Naive B cell (primary cell): ENCODE data around the gene TWIST2. TPM values are rescaled to one million over a fixed set of nuclear protein-coding genes. Genes with fewer than 3 reads are reported as not detected.

Experiments used
- ATAC-seq, 2 donors: fragments of 150-1000 bp; cut with Tn5 transposase; 2 replicates each; pipeline ENCODE4 v1.10.0; 2021; ENCODE audit warnings: low read depth in 2 of 2, mild to moderate bottlenecking in 2 of 2, moderate library complexity in 2 of 2
- DNase-seq: peaks from one replicate; pipeline ENCODE4 v3.0.0; 2022
- H3K27ac Mint-ChIP-seq, 6 donors: one replicate each; pipeline ENCODE4 v1.8.0; 2020 to 2022; ENCODE audit warnings: mild to moderate bottlenecking in 6 of 6, mixed read lengths in 6 of 6, moderate library complexity in 5 of 6, inconsistent platforms in 2 of 6
- H3K27me3 Mint-ChIP-seq, 3 donors: one replicate each; pipeline ENCODE4 v1.8.0; 2021 to 2022; ENCODE audit warnings: mixed read lengths in 3 of 3, mild to moderate bottlenecking in 1 of 3
- H3K36me3 Mint-ChIP-seq, 2 donors: one replicate each; pipeline ENCODE4 v1.8.0; 2020 to 2022; ENCODE audit warnings: mixed read lengths in 2 of 2, inconsistent platforms in 1 of 2, mild to moderate bottlenecking in 1 of 2
- H3K4me1 Mint-ChIP-seq, 3 donors: one replicate each; pipeline ENCODE4 v1.8.0; 2020 to 2022; ENCODE audit warnings: mixed read lengths in 3 of 3, inconsistent platforms in 1 of 3, mild to moderate bottlenecking in 1 of 3, moderate library complexity in 1 of 3
- H3K4me3 Mint-ChIP-seq, 8 donors: one replicate each; pipeline ENCODE4 v1.8.0; 2020 to 2022; ENCODE audit warnings: mild to moderate bottlenecking in 8 of 8, mixed read lengths in 8 of 8, moderate library complexity in 8 of 8, inconsistent platforms in 2 of 8
- H3K9me3 Mint-ChIP-seq, 7 donors: one replicate each; pipeline ENCODE4 v1.8.0; 2020 to 2022; ENCODE audit warnings: mixed read lengths in 7 of 7, mild to moderate bottlenecking in 5 of 7, inconsistent platforms in 2 of 7, moderate library complexity in 1 of 7
- polyA plus RNA-seq, 6 donors: library from polyadenylated mRNA; unstranded; fragments of 300-500 nt; fragmentation: Illumina TruSeq; gene quantifications; one replicate each; pipeline ENCODE4 v1.2.3, GENCODE V29; 2021; ENCODE audit warnings: low read depth in 6 of 6

TWIST2 gene
- polyA plus RNA-seq, 6 donors from 2014 or later, result not detected

DNA sequence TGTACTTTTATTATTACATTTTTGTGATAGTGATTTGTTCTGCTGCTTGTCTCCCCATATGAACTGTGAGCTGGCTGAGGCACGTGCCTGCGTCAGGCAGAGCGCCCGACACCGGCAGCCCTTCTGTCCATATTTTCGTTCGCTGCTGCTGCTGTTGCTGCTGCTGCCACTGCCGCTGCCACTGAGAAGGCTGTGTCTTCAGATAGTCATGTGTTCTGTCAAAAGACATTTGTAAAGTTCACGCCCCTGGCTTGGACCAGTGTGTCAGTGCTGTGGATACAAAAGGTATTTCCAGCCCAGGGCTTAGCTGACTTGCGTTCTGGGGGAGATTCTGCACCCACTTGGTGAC, 47.0 kb downstream of the TWIST2 start:
- no peak for DNase-seq
- H3K4me3 Mint-ChIP-seq, result no peak overlapping the region
- H3K27me3 Mint-ChIP-seq, result peaks cover 0 to 13% (median 0%) of the 10 kb centered on the region in 3 donors
- ATAC-seq, result no peak
- H3K27ac Mint-ChIP-seq, result no peak overlapping the region
- H3K4me1 Mint-ChIP-seq, result no peaks in the 10 kb centered on the region
- H3K36me3 Mint-ChIP-seq, result no peaks in the 10 kb centered on the region
- H3K9me3 Mint-ChIP-seq, result peaks cover 0 to 2% (median 0%) of the 10 kb centered on the region in 7 donors

DNA sequence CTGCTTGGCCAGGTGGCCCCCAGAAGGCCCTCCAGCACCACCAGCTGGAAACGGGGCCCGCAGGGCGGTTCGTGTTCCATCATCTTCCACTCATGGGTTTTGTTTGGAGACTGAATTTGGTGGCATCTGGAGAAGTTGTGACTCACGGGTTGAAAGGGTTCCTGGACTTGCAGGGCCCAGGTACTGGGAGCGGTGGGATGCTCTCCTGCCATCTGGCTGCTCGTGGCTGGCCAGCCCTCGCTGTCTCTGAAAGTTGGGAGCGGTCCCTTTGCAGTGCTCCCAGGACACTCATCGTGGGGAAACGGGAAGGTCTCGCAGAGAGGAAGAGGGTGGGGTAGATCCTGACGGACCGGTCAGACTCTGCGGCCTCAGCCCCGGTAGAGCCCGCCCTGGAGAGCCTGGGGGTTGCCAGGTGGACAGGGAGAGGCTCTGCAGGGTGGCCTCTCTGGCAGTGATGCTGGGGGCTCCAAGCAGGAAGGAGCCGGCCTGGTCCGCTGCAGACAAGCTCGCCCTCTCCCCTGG, 47.5 kb downstream of the TWIST2 start:
- H3K36me3 Mint-ChIP-seq, result no peaks in the 10 kb centered on the region
- H3K27me3 Mint-ChIP-seq, result peaks cover 0 to 13% (median 0%) of the 10 kb centered on the region in 3 donors
- no peaks in the 10 kb centered on the region for H3K4me1 Mint-ChIP-seq
- H3K4me3 Mint-ChIP-seq, result no peak overlapping the region
- ATAC-seq, result no peak
- peaks cover 0 to 2% (median 0%) of the 10 kb centered on the region in 7 donors for H3K9me3 Mint-ChIP-seq
- DNase-seq, result no peak
- H3K27ac Mint-ChIP-seq, result no peak overlapping the region

DNA sequence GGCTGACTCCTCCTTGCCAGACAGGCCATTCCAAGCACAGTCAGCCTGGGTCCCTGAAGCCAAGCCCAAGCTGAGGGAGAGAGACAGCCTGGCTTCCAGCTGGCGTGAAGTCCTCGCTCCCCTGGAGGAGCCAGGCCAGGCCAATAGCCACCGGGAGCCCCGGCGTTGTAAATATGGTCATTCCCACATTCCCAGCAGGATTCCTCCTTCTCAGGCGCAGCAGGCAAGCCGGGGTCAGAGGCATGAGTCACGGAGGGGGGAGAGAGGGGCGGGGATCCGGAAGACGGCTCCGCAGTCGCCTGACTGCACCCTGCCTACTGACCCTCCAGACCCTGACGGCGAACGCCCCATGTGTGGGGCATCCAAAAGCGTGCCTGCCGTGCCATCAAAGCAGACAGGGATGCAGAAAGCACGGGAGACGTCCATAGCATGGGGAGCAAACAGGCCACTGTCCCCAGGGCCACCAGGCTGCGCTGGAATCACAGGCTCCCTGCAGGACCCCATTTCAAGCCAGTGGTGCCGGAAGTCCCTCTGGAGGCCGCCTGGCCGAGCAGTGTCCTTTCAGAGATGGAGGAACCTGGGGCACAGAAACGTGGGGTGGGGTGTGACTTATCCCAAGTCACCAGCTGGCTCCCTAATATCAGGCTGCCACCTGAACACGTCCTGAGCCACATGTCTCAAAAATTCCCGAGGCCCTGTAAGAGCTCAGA, 48.2 kb downstream of the TWIST2 start:
- no peaks in the 10 kb centered on the region for H3K36me3 Mint-ChIP-seq
- H3K27ac Mint-ChIP-seq, result no peak overlapping the region
- H3K4me1 Mint-ChIP-seq, result no peaks in the 10 kb centered on the region
- no peak overlapping the region for H3K4me3 Mint-ChIP-seq
- DNase-seq (no peak), ATAC-seq (no peak)
- peaks cover 0 to 2% (median 0%) of the 10 kb centered on the region in 7 donors for H3K9me3 Mint-ChIP-seq
- peaks cover 0 to 13% (median 0%) of the 10 kb centered on the region in 3 donors for H3K27me3 Mint-ChIP-seq

DNA sequence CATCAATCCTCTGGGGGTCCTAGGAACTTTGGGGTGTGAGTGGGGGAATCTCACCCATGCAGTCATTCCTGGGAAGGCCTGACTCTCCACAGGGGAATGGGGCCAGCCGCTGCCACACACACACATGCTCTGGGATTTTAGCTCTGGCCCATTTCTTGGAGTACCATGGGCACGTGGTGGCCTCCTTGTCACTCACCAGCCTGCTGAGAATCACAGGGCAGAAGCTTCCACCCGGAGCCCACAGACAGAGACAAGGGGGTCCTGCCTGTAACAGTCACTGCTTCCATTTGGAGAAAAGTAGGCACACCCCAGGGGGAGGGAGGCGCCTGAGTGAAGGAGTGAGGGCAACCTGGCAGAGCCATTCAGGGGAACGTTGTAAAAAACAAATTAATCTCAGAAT, 48.8 kb downstream of the TWIST2 start:
- no peak for DNase-seq
- Mint-ChIP-seq H3K9me3 (peaks cover 0 to 2% (median 0%) of the 10 kb centered on the region in 7 donors), H3K36me3 (no peaks in the 10 kb centered on the region), H3K4me3 (no peak overlapping the region), H3K4me1 (no peaks in the 10 kb centered on the region), H3K27ac (no peak overlapping the region), H3K27me3 (peaks cover 0 to 13% (median 0%) of the 10 kb centered on the region in 3 donors)
- ATAC-seq, result no peak

DNA sequence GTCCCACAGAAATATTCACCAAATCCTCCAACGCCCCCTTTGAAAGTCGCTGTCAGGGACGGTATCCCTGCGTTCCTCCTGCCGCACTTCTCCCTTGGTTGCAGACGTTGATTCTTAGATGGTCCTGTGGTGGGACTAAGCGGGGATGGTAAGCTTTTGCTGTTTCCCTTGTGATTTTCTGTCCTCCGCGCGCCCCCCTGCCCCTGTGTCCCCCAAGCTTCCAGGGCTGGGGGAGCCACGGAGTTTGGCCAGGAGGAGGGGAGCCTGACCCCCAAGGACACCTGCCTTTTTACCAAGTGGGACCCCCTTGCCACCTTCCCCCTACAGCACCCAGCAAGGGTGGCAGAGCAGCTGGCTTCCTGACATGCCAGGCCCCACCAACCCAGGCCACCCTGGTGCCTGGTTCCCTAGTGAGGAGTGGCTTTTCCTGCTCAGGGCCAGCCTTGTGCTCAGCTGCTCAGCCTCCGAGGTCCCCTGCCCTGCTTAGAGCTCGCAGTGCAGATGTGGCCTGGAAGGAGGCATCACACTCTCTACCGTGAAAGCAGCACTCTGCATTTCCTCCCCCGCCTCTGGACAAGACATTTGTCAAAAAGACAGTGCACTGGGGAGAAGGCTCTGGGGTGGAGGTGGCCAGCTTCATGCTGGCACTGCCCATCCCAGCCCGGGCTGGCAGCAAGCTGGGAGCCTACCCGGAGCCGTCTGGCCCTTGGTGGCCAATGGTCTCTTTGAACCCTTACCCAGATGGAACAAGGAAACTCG, 49.4 kb downstream of the TWIST2 start:
- no peaks in the 10 kb centered on the region for H3K4me1 Mint-ChIP-seq
- no peak overlapping the region for H3K27ac Mint-ChIP-seq
- peaks cover 0 to 13% (median 0%) of the 10 kb centered on the region in 3 donors for H3K27me3 Mint-ChIP-seq
- DNase-seq (no peak), ATAC-seq (no peak)
- no peak overlapping the region for H3K4me3 Mint-ChIP-seq
- peaks cover 0 to 2% (median 0%) of the 10 kb centered on the region in 7 donors for H3K9me3 Mint-ChIP-seq
- no peaks in the 10 kb centered on the region for H3K36me3 Mint-ChIP-seq

DNA sequence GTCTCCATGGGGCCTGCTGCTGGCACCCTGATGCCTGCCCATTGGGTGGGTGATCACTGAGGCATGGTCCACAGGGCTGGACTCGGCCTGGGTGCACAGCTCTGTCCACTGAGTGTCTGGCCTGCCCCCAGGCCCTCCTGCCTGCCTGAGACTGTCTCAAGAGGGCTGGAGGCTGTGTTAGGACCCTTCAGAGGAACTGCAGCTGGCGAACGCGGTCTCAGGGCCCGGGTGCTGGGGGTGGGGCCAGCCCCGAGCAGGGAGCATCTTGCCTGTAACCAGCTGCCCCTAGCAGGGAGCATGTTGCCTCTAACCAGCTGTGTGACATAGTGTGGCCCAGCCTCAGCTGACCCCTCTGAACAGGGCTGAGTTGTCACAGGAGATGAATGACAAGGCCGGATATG, 50.0 kb downstream of the TWIST2 start:
- no peak for DNase-seq

DNA sequence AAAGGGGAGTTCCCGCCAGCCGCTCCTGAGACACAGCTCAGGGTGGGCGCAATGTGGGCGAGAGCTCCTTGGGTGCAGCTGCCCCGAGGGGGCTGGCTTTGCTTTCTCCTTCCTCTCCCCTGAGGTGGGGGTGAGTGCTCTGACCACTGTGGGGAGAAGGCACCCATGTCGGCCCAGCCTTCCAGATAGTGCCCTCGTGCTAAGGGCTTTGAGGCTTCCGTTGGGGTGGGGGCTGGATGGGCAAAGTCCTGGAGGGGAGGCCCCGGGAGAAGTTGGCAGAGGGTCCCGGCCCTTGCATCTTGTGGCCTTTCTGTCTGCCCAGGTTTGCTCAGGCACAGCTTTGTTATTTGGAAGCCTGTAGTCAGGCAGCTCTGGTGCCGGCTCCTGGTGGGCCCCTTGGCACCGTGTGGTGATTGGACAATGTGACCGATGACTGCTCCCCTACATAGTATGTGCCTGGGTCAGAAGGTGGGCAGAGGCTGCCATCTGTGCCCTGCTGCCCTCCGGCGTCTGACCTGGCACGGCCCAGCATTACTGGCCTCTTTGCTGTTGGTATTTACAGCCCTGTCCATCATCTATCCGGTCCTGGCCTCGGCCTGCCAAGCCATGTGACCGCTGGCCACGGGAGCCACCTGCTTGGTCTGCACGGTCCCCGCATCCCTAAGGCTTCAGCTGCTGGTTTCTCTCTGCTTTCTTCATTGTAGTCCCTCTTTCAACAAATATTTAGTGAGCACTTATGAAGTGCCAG, 50.8 kb downstream of the TWIST2 start:
- DNase-seq (no peak), ATAC-seq (no peak)
- H3K27ac Mint-ChIP-seq, result no peak overlapping the region
- H3K4me1 Mint-ChIP-seq, result no peaks in the 10 kb centered on the region
- H3K27me3 Mint-ChIP-seq, result peaks cover 0 to 11% (median 0%) of the 10 kb centered on the region in 3 donors
- H3K36me3 Mint-ChIP-seq, result no peaks in the 10 kb centered on the region
- H3K9me3 Mint-ChIP-seq, result peaks cover 0 to 2% (median 0%) of the 10 kb centered on the region in 7 donors
- H3K4me3 Mint-ChIP-seq, result no peak overlapping the region

More for the DNA sequence above, 50.0 kb downstream of the TWIST2 start:
- H3K4me1 Mint-ChIP-seq, result no peaks in the 10 kb centered on the region
- peaks cover 0 to 13% (median 0%) of the 10 kb centered on the region in 3 donors for H3K27me3 Mint-ChIP-seq
- no peaks in the 10 kb centered on the region for H3K36me3 Mint-ChIP-seq
- no peak overlapping the region for H3K4me3 Mint-ChIP-seq
- peaks cover 0 to 2% (median 0%) of the 10 kb centered on the region in 7 donors for H3K9me3 Mint-ChIP-seq
- no peak overlapping the region for H3K27ac Mint-ChIP-seq
- no peak for ATAC-seq

DNA sequence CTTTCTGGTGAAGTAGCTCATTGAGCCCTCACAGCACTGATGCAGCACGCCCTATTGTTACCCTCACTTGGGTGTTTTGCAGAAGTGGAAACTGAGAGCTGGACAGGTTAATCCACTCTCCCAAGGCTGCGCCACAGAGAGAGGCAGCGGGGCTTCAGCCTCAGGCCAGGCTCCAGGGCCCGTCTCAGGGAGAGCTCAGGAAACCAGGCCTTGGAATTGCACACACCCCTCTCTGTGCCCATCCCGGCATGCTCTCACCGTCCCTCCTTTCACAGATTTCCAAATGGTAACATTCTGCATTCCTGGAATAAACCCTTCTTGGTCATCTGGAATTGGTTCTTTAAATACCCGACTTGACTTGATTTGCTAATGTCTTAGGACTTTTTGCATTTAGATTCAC, 51.5 kb downstream of the TWIST2 start:
- peaks cover 0 to 8% (median 0%) of the 10 kb centered on the region in 3 donors for H3K27me3 Mint-ChIP-seq
- H3K36me3 Mint-ChIP-seq, result no peaks in the 10 kb centered on the region
- ATAC-seq, result no peak
- H3K9me3 Mint-ChIP-seq, result peaks cover 0 to 2% (median 0%) of the 10 kb centered on the region in 7 donors
- no peaks in the 10 kb centered on the region for H3K4me1 Mint-ChIP-seq
- DNase-seq, result no peak
- H3K4me3 Mint-ChIP-seq, result no peak overlapping the region
- no peak overlapping the region for H3K27ac Mint-ChIP-seq

DNA sequence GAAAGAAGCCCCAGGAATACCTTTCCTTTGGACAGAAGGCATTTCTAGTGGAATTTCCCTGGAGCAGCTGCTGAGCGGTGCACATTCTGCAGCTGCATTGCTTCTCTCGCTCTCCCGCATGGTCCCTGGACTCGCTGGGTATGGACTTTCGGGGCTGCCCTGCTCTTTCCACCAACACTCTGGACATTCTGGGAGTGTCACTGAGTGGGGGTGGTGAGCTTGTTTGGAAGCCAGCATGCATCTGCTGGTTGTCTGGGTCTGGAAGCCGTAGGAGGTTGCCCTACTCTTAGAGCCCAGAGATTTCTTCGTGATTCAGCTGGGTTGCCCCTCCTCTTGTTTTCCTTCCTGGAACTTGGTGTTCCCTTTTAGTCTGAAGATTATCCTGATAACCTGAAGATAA, 52.6 kb downstream of the TWIST2 start:
- no peak overlapping the region for H3K27ac Mint-ChIP-seq
- no peaks in the 10 kb centered on the region for H3K4me1 Mint-ChIP-seq
- ATAC-seq (no peak), DNase-seq (no peak)
- peaks cover 0 to 8% (median 0%) of the 10 kb centered on the region in 3 donors for H3K27me3 Mint-ChIP-seq
- H3K4me3 Mint-ChIP-seq, result no peak overlapping the region
- peaks cover 0 to 2% (median 0%) of the 10 kb centered on the region in 7 donors for H3K9me3 Mint-ChIP-seq
- H3K36me3 Mint-ChIP-seq, result no peaks in the 10 kb centered on the region

DNA sequence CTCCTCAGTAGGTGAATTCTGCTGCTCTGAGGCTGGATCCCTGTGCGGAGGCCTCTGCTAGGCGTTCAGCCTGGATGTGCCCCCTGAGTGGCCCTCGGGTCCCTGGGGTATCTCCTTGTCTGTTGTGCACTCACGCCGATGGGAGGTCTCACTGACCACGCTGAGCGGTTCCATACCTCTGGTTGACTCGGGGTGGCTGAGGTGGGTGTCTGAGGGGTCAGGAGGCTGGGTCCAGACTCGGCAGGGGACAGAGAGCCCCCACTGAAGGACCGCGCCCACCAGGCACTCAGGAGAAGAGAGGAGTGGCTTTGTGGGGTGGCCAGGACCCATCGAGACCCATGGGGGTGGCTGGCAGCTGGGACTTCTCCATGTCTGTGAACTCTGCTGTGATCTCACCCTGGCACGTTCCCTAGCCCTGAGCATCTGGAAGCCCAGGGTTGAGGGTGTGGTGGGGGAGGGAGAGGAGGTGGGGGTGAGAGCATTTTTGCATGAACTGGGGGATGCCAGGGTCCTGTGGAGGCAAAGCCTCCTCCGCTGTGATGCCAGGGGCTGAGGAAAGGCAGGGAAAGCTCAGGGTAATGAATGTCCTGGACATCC, 53.7 kb downstream of the TWIST2 start:
- Mint-ChIP-seq H3K27ac (no peak overlapping the region), H3K4me3 (no peak overlapping the region), H3K36me3 (no peaks in the 10 kb centered on the region), H3K9me3 (peaks cover 0 to 5% (median 2%) of the 10 kb centered on the region in 7 donors), H3K4me1 (no peaks in the 10 kb centered on the region), H3K27me3 (peaks cover 0 to 8% (median 0%) of the 10 kb centered on the region in 3 donors)
- ATAC-seq (no peak), DNase-seq (no peak)

DNA sequence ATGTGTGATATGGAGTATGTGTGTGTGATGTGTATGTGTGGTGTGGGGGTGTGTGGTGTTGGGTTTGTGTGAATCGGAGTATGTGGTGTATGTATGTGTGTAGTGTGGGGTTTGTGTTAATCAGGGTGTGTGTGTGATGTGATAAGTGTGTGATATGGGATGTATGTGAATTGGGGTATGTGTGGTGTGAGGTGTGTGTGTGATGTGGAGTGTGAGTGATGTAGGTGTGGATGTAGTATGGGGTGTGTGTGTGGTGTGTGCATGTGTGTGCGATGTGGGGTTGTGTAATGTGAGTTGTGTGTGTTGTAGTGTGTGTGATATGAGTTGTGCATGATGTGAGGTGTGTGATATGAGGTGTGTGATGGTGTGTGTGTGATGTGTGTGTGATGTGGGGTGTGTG, 54.4 kb downstream of the TWIST2 start:
- H3K27me3 Mint-ChIP-seq, result peaks cover 0 to 4% (median 0%) of the 10 kb centered on the region in 3 donors
- H3K9me3 Mint-ChIP-seq, result peaks cover 0 to 5% (median 2%) of the 10 kb centered on the region in 7 donors
- H3K36me3 Mint-ChIP-seq, result no peaks in the 10 kb centered on the region
- H3K27ac Mint-ChIP-seq, result no peak overlapping the region
- DNase-seq (no peak), ATAC-seq (no peak)
- no peak overlapping the region for H3K4me3 Mint-ChIP-seq
- H3K4me1 Mint-ChIP-seq, result no peaks in the 10 kb centered on the region

DNA sequence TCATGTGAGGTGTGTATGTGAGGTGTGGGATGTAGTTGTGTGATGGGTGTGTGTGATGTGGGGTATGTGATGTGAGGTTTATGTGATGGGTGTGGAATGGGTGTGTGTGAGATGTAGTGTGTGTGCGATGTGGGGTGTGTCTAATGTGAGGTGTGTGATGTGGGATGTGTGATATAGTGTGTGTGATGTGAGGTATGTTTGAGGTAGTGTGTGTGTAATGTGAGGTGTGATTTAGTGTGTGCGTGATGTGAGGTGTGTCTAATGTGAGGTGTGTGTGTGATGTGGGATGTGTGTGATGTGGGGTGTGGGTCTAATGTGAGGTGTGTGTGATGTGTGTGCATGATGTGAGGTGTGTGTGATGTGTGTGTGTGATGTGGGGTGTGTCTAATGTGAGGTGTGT, 55.3 kb downstream of the TWIST2 start:
- no peaks in the 10 kb centered on the region for H3K27me3 Mint-ChIP-seq
- H3K9me3 Mint-ChIP-seq, result peaks cover 0 to 5% (median 2%) of the 10 kb centered on the region in 7 donors
- no peaks in the 10 kb centered on the region for H3K36me3 Mint-ChIP-seq
- H3K27ac Mint-ChIP-seq, result no peak overlapping the region
- no peaks in the 10 kb centered on the region for H3K4me1 Mint-ChIP-seq
- no peak overlapping the region for H3K4me3 Mint-ChIP-seq
- no peak for DNase-seq
- ATAC-seq, result no peak

DNA sequence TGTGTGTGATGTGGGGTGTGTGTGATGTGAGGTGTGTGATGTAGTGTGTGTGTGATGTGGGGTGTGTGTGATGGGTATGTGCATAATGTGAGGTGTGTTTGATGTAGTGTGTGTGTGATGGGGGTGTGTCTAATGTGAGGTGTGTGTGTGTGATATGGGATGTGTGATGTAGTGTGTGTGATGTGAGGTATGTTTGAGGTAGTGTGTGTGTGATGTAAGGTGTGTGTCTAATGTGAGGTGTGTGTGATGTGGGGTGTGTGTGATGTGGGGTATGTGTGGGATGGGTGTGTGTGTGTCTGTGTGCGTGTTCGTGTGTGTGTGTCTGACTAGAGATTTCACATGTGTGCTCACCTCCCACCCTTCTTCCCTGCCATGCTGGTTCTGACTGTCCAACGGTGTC, 56.3 kb downstream of the TWIST2 start:
- Mint-ChIP-seq H3K4me3 (no peak overlapping the region), H3K9me3 (peaks cover 0 to 5% (median under 1%) of the 10 kb centered on the region in 7 donors), H3K27ac (no peak overlapping the region), H3K27me3 (no peaks in the 10 kb centered on the region), H3K36me3 (no peaks in the 10 kb centered on the region), H3K4me1 (no peaks in the 10 kb centered on the region)
- ATAC-seq (no peak), DNase-seq (no peak)
